Measurements from ENCODE around the gene FADS2. TPM values are rescaled to one million over a fixed set of nuclear protein-coding genes. Genes with fewer than 3 reads are reported as not detected.
"Not testable (repeated sequence)": the region's sequence is repeated elsewhere in the genome, so short reads cannot be mapped to it uniquely, and the experiment has no call there.

Gene FADS2
- total RNA-seq, 1 donor from 2014 or later: 46.2 TPM

DNA sequence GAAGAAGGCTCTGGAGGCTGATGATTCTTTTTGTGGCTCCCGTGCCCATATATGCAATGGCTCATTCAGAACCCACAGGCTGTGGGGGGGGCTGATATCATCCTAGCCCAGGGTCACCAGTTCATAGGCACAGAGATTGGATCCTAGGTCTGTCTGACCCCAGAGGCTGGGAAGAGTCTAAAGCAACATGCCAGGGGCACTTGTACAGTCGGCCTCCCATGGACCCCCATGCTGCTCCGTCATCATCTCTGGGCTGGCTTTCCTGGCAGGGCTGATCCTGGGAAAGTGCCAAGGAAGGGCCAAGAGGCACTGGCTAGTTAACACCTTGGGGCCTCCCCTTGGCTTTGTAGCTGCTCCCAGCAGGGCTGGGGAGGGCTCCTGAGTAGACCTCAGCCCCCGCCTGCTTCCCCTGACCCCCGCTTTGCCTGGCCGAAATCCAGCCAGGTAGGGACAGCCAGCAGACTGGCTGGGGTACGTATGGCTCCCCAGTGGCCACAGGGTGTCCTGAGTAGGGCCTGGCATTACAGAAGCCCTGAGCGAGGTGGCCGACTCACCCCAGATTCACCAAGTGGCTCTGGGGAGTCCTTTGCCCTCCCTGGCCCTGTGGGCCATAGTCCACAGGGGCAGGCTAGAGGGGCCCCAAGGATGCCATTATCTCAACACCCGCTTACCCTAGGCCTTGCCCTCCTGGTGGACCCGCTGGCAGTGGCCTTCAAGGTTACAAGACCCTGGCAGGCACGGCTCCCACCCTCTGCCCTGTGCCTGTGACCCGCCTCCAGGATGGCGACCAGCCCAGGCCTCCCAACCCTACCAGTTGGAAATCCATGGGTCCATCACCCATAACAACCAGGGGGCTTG lies 40.7 kb downstream of the FADS2 start:
- DNase-seq (ENCODE audit: low spot score): no peak

DNA sequence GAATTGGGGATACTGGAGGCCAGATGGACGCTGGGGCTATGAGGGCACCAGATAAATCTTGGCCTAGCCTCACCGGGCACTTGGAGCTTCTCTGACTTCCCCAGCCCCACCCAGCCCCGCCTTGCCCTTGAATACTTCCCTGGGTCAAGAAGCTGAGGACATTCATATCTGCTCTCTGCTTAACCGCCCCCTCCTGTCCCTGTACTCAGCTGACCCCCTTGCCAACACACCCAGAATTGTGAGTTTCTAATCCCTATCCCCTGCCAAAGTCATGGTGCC lies 41.3 kb downstream of the FADS2 start:
- no peak for DNase-seq (ENCODE audit: low spot score)

GRCh38 chr11:61869708-61870451 lies 41.8 kb downstream of the FADS2 start:
- DNase-seq (ENCODE audit: low spot score): no peak

GRCh38 chr11:61870541-61871031 lies 42.5 kb downstream of the FADS2 start:
- DNase-seq (ENCODE audit: low spot score): no peak

GRCh38 chr11:61871158-61871597 lies 43.1 kb downstream of the FADS2 start:
- DNase-seq (ENCODE audit: low spot score): peak; percentile 82

DNA sequence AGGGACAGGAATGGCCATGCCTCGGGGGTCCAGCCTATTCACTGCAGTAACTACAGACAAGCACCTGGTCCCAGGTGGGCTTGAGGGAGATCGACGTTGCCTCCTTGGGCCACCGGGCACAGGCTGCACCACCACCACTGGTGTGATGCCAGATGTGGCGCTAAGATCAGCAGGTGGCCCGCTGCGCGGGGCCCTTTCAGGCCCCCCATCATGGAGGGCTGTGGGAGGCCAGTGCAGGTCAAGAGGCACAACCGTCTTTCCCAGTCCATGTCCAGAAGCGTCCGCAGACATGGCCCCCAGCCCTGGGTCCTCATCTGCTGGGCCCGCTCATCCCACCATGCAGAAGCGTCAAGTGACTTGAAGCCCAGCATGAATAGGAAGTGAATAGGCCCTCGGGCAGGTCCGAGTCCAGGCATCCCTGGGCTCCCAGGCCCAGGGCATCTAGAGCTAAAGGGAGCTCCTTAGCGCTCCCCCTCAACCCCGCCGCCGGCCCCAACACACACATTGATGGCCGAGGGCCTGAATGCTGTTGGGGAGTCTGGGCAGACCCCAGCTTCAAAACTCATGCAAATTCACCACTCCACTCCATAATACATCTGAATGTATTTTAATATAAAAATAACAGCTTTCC lies 45.0 kb downstream of the FADS2 start:
- no peak for DNase-seq (ENCODE audit: low spot score)

- no peak for DNase-seq (ENCODE audit: low spot score)
These were observed 45.7 kb downstream of the FADS2 start for GRCh38 chr11:61873588-61874376.

DNA sequence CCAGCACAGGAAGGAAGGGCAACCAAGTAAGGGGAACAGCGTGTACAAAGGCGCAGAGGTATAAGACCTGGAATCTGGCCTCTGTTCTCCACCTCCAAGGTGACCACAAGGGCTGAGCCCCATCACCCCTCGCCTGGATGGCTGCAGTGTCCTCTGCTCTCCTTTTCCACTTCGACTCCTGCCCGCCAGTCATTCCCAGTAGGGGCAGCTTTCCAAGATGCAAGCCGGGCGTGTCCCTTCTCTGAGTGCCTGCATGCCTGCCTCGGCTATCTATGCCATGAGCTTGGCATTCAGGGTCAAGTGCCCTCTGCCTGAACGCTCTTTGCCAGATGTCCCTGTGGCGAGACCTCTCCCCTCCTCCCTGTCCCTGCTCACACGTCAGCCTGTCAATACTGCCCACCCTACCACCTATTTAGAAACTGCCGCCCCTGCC lies 46.3 kb downstream of the FADS2 start:
- DNase-seq (ENCODE audit: low spot score): no peak

DNA sequence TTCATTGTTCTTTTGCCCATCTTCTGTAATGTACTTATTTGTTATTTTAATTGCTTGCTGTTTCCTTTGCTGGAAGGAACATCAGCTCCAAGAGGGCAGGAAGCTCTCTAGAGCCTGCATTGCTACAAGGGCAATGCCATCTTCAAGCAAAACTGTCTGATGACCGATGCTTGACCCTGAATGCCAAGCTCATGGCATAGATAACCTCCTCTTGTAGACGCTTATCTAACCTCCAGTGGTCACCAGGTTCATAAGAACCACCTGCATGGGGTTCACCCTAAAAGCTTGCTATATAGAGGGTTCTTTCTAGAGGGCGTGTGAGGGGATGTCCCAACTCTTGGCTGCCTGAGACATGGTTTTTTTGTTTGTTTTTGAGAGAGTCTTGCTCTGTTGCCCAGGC lies 46.8 kb downstream of the FADS2 start:
- DNase-seq (ENCODE audit: low spot score): no peak

DNA sequence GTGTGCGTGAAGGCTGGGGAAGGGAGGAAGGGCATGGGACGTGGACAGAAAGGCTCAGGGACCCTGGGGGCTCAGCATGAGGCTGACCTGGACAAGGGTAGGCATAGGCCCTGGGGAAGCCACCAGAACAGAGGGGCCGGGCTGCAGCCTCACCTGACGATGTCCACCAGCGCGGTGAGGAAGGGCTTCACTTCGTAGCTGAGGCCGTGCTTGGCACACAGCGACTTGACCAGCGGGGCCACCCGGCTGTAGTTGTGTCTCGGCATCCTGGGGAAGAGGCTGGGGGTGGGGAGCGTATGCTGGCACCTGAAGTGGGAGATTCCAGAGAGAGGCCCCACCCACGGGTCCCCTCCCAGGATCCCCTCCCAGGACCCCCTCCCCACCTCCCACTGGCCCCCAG lies 47.6 kb downstream of the FADS2 start:
- no peak for DNase-seq (ENCODE audit: low spot score)

DNA sequence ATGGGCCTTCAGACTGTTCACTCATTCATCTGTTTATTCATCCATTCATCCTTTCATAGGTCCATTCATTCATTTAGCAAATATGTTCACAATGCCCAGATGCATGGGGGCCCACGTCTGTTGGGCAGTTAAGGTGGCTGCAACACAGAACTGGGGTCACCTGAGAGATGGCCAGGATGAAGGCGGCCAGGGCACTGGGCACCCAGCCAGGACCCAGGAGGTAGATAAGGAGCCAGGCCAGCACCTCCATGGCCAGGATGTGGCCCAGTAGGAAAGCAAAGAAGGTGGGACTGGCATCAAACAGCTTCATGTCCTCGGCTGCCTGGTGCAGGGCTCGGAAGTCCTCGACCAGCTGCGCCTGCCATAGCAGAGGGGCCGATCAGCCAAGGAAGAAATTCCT lies 51.1 kb downstream of the FADS2 start:
- DNase-seq (ENCODE audit: low spot score): no peak

DNA sequence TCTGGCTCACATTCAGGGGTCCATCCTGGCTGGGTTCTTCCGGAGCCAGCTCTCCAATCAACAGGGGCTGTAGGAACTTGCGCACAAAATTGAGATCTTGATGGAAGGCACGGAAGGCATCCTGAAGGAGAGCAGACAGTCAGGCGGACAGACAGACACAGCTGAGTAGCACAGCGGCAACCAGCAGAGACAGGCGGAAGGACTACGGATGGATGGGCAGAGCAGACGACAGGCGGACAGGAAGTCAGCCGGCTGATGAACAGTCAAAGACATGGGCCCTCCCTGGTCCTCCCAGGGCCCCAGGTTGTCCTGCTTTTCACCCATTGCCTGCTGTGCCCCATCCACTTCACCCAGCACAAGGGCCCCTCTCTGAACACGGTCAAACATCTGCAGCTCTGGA lies 51.9 kb downstream of the FADS2 start:
- DNase-seq (ENCODE audit: low spot score): no peak

DNA sequence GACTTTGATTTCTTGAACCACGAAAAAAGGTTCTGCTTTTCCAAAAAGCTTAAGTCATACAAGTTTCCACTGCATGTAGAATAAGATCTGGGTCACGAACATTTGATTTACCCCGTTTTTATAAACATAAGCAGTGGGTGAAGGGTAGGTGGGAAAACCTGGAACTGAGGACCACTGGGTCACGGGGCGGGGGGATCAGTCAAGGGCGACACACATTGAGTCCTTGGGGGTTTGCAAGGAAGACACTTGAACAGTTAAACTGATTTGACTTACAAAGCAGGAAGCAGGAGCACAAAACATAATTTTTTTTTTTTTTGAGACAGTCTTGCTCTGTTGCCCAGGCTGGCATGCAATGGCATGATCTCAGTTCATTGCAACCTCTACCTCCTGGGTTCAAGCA lies 52.4 kb downstream of the FADS2 start:
- no peak for DNase-seq (ENCODE audit: low spot score)

GRCh38 chr11:61881397-61881796 lies 53.3 kb downstream of the FADS2 start:
- DNase-seq (ENCODE audit: low spot score): no peak

DNA sequence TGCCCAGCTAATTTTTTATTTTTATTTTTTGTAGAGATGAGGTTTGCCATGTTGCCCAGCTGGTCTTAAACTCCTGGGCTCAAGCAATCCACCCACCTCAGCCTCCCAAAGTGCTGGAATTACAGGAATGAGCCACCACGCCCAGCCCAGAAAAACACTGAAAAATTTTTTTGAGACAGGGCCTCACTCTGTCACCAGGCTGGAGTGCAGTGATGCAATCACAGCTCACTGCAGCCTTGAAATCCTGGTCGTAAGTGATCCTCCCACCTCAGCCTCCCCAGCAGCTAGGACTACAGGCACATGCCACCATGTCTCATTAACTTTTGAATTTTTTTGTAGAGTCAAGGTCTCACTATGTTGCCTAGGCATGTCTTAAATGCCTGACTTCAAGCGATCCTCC lies 54.2 kb downstream of the FADS2 start:
- DNase-seq (ENCODE audit: low spot score): not testable (repeated sequence)

DNA sequence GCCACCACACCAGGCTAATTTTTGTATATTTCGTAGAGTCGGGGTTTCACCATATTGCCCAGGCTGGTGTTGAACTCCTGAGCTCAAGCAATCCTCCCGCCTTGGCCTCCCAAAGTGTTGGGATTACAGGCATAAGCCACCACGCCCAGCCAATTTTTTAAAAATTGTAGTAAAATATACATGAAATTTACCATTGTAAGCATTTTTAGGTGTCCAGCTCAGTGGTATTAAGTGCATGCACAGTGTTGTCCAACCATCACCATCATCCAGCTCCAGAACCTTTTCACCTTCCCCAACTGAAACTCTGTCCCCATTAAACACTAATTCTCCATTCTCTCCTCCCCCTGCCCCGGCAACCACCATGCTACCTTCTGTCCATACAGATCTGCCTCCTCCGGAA lies 54.8 kb downstream of the FADS2 start:
- no peak for DNase-seq (ENCODE audit: low spot score)

DNA sequence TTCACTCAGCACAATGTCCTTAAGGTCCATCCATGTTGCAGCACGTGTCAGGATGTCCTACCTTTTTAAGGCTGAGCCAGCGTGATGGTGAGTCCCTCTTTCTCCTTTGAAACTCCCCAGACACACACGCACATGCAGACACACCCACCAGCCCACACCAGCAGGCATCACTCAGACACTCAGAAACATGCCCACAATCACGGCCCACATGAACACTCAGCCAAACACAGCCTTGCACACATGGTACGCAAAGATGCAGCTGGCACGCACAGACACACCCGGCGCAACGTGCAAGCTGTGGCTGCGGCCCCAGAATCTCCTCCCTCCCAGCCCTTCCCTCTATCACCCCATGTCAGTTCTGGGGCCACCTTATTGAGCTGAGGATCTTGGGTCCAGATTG lies 55.2 kb downstream of the FADS2 start:
- DNase-seq (ENCODE audit: low spot score): no peak

DNA sequence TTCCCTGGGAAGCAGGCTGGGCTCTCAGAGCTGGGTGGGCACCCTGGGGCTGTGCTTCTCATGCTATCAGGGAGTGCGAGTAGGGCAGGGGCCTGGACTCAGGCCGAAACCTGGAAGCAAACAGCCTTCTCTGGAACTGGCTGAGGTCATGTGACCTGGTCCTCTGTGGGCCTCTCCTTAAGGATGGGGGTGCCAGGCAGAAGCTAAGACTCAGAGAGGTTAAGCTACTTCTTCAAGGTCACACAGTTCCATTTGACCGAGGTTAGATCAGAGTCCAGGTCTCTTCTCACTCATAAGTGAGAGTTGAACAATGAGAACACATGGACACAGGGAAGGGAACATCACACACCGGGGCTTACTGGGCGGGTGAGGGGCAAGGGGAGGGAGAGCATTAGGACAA lies 55.8 kb downstream of the FADS2 start:
- DNase-seq (ENCODE audit: low spot score): no peak

- no peak for DNase-seq (ENCODE audit: low spot score)
These were observed 57.2 kb downstream of the FADS2 start for GRCh38 chr11:61885166-61885778.

DNA sequence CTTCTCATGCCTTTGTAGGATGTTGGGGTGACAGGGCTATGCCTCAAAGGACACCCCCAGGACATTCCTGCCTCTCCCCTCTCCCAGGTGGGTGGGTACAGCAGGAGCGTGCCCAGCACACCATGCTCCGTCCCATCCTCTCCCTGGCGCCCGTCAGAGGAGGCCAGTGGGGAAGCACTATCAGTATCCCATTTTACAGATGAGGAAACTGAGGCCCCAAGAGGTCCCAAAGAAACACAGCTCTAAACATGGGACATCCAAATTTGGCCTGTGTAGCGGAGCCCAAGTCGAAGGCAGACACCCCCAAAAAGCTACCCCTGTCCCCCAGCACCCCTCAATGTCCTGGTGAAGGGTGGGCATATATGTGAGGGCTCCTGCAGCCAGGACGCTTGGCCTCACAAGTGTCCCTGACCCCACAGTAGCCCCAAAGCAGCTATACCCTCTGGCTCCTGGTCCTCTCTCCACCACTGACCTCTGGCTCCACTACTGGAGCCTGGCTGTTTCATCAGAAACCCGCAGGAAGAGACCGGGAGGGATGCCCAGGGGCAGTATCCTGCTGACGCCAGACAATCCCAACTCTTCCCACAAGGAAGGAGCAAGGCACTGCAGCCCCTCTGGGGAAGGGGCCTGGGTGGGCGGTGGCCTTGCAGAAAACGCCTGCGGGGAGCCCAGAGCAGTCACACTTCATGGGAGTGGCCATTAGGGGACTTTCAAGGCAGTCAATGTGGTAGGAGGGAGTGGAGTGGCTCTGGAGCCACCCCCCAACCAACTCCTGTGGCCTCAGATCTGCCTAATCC lies 57.9 kb downstream of the FADS2 start:
- DNase-seq (ENCODE audit: low spot score): no peak
